Measurements from ENCODE around the gene RAI1. TPM values are rescaled to one million over a fixed set of nuclear protein-coding genes. Genes with fewer than 3 reads are reported as not detected.

RAI1 gene
- total RNA-seq, 1 donor: 9.1 TPM

- no peak overlapping the region for H3K4me3 ChIP-seq (ENCODE audit: low read depth, low read length)
- TF ChIP-seq CTCF (IDR thresholded peaks at IDR 0.05; ENCODE audit: insufficient read depth, low read length): no peak
- no peak for DNase-seq (ENCODE audit: low read depth)
Measured at GRCh38 chr17:17819111-17819510, 137.9 kb downstream of the RAI1 start.

- DNase-seq (ENCODE audit: low read depth): peak; percentile 81
- H3K4me3 ChIP-seq (ENCODE audit: low read depth, low read length): no peak overlapping the region
- TF ChIP-seq CTCF (IDR thresholded peaks at IDR 0.05; ENCODE audit: insufficient read depth, low read length): no peak
Measured at GRCh38 chr17:17819561-17819995, 138.3 kb downstream of the RAI1 start.

GRCh38 chr17:17820046-17820445, 138.8 kb downstream of the RAI1 start:
- DNase-seq (ENCODE audit: low read depth): no peak
- no peak overlapping the region for H3K4me3 ChIP-seq (ENCODE audit: low read depth, low read length)
- TF ChIP-seq CTCF (IDR thresholded peaks at IDR 0.05; ENCODE audit: insufficient read depth, low read length): no peak

- no peak for TF ChIP-seq CTCF (IDR thresholded peaks at IDR 0.05; ENCODE audit: insufficient read depth, low read length)
- H3K4me3 ChIP-seq (ENCODE audit: low read depth, low read length): peak overlapping the region; percentile 25
- no peak for DNase-seq (ENCODE audit: low read depth)
Measured at GRCh38 chr17:17820463-17821158, 139.4 kb downstream of the RAI1 start.

GRCh38 chr17:17822189-17822588, 140.9 kb downstream of the RAI1 start:
- H3K4me3 ChIP-seq (ENCODE audit: low read depth, low read length): peak overlapping the region; percentile 71
- no peak for TF ChIP-seq CTCF (IDR thresholded peaks at IDR 0.05; ENCODE audit: insufficient read depth, low read length)
- DNase-seq (ENCODE audit: low read depth): peak; percentile 96

GRCh38 chr17:17822616-17823015, 141.4 kb downstream of the RAI1 start:
- no peak for TF ChIP-seq CTCF (IDR thresholded peaks at IDR 0.05; ENCODE audit: insufficient read depth, low read length)
- H3K4me3 ChIP-seq (ENCODE audit: low read depth, low read length): peak overlapping the region; percentile 71
- no peak for DNase-seq (ENCODE audit: low read depth)

Data from fibroblast of the aortic adventitia (primary cell).